Measurements from ENCODE around the gene ANKS1B. TPM values are rescaled to one million over a fixed set of nuclear protein-coding genes. Genes with fewer than 3 reads are reported as not detected.

The ANKS1B gene
- total RNA-seq, 1 experiment from 2014 or later: 0.54 TPM

DNA sequence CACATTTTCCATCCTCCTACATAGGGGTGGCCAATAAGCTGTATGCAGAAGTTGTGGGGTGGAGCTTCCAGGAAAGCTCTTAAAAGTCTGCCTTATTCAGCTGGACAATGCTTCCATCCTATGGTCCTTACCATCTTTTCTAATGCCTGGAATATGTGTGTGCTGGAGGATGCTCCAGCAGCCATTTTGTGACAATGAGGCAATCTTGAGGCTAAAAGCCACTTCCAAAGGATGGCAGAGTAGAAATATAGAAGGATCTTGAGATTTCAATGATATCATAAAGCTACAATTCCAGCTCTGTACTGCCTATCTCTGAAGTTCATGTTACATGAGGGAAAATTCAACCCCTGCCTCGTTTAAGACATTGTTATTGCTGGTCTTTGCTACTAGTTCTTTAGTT is 1244.0 kb downstream of the ANKS1B start (continued):
- TF ChIP-seq, protein P1, sequence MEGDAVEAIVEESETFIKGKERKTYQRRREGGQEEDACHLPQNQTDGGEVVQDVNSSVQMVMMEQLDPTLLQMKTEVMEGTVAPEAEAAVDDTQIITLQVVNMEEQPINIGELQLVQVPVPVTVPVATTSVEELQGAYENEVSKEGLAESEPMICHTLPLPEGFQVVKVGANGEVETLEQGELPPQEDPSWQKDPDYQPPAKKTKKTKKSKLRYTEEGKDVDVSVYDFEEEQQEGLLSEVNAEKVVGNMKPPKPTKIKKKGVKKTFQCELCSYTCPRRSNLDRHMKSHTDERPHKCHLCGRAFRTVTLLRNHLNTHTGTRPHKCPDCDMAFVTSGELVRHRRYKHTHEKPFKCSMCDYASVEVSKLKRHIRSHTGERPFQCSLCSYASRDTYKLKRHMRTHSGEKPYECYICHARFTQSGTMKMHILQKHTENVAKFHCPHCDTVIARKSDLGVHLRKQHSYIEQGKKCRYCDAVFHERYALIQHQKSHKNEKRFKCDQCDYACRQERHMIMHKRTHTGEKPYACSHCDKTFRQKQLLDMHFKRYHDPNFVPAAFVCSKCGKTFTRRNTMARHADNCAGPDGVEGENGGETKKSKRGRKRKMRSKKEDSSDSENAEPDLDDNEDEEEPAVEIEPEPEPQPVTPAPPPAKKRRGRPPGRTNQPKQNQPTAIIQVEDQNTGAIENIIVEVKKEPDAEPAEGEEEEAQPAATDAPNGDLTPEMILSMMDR (IDR thresholded peaks at IDR 0.05 in 2 of 3, conservative IDR thresholded peaks at IDR 0.05 in 1 of 3; ENCODE audit: borderline replicate concordance in 1 of 3, insufficient read depth in 1 of 3, low read depth in 2 of 3, low read length in 2 of 3): no peak
- TF ChIP-seq ZFX (IDR thresholded peaks at IDR 0.05): no peak
- no peak for TF ChIP-seq POLR2AphosphoS5 (IDR thresholded peaks at IDR 0.05; ENCODE audit: low read depth, low read length)
- TF ChIP-seq JUND (IDR thresholded peaks at IDR 0.05): no peak
- no peak for TF ChIP-seq EZH2 (IDR thresholded peaks at IDR 0.05)
- TF ChIP-seq TCF7L2 (IDR thresholded peaks at IDR 0.05; ENCODE audit: borderline replicate concordance, extremely low read depth, insufficient read depth, insufficient read length): no peak
- TF ChIP-seq SP1 (IDR thresholded peaks at IDR 0.05; ENCODE audit: low read depth): no peak
- TF ChIP-seq EZH2phosphoT487 (IDR thresholded peaks at IDR 0.05; ENCODE audit: borderline replicate concordance): no peak
- no peak for TF ChIP-seq EGR1 (IDR thresholded peaks at IDR 0.05; ENCODE audit: low read depth)

DNA sequence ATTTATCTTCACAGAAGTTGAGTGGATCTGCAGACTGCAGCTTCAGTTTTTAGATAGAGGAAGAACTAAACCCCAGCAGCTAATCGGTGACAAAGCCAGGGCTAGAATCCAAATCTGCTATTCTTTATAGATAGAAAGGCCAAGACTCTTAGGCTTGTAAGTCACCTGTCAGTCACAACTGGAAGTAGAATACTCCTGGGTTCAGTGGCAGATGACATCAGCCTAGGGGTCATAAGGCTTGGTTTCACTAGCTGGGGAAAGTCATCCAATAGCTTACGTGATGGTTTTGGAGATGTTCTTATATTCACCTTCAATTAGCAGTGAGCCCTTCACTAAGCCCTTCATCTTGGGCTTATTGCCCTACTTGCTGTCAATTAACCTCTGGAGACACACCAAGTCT is 1246.2 kb downstream of the ANKS1B start:
- Histone ChIP-seq H2AFZ (ENCODE audit: low read depth, low read length, poor library complexity, severe bottlenecking) (no peak overlapping the region), H4K20me1 (ENCODE audit: insufficient read depth) (no peaks in the 10 kb centered on the region), H3K4me2 (ENCODE audit: low read length) (no peak overlapping the region), H3K79me2 (ENCODE audit: insufficient read depth, low read length) (no peaks in the 10 kb centered on the region), H3K9ac (ENCODE audit: low read length) (no peak overlapping the region), H3K4me1 (ENCODE audit: control insufficient read depth in 1 of 2, insufficient read depth in 2 of 2, low read length in 2 of 2) (no peaks in the 10 kb centered on the region), H3K27me3 (ENCODE audit: insufficient read depth, low read length) (peaks cover 19% of the 10 kb centered on the region; the same call in 1 of the 2 replicates), H3K9me3 (ENCODE audit: control insufficient read depth in 1 of 2, insufficient read depth in 1 of 2, low read depth in 1 of 2, low read length in 2 of 2) (no peaks in the 10 kb centered on the region), H3K27ac (ENCODE audit: low read depth, low read length) (no peak overlapping the region), H3K4me3 (replicated peaks in 1 of 2; ENCODE audit: low read depth in 1 of 2, low read length in 2 of 2) (no peak overlapping the region), H3K9me2 (ENCODE audit: insufficient read depth) (no peaks in the 10 kb centered on the region), H3K36me3 (ENCODE audit: control insufficient read depth in 1 of 2, insufficient read depth in 2 of 2, low read length in 2 of 2) (peaks cover 0 to 4% of the 10 kb centered on the region in 2 experiments; a peak in 2 of 4 replicates)
- intact Hi-C loops (cut with micrococcal nuclease): no loop called here
- no peak for TF ChIP-seq YY1 (IDR thresholded peaks at IDR 0.05; ENCODE audit: extremely low read depth, insufficient replicate concordance, low read depth, low read length)
- TF ChIP-seq ZNF274 (IDR thresholded peaks at IDR 0.05; ENCODE audit: low read depth, low read length): no peak
- ChIA-PET CTCF (no interaction called here), RAD21 (ENCODE audit: low non-redundant PET in 1 of 2, low total read pairs in 2 of 2, uncharacterized antibody in 2 of 2, unreplicated experiment in 2 of 2) (no interaction called here), POLR2A (no interaction called here)
- no peak for DNase-seq (ENCODE audit: low read depth, low spot score)
- no peak for ATAC-seq
- BruUV-seq (replicated peaks): no TSS peak

Data from HCT116 (cell line).